Astrocyte of the cerebellum (primary cell): Measurements from ENCODE around the gene CDKAL1.

ENCODE experiments used
- DNase-seq: peaks from one replicate; pipeline ENCODE4 v3.0.0-alpha.2; 2011; ENCODE audit warnings: low read depth
- H3K4me3 ChIP-seq: 2 replicates; pipeline ENCODE4 v1.5.1; 2011; ENCODE audit warnings: mild to moderate bottlenecking, low read depth, low read length, moderate library complexity
- in situ Hi-C: cut with HindIII; loops from 2 replicates; pipeline ENCODE4 v1.10.0; 2017; ENCODE audit warnings: low sequenced_read_pairs
- TF ChIP-seq, protein P1 (sequence below): IDR thresholded peaks from 2 replicates; pipeline ENCODE4 v1.5.1; 2012; ENCODE audit warnings: low read length, low read depth, moderate library complexity, mild to moderate bottlenecking; ENCODE audit errors: missing control alignments

Gene CDKAL1

DNA sequence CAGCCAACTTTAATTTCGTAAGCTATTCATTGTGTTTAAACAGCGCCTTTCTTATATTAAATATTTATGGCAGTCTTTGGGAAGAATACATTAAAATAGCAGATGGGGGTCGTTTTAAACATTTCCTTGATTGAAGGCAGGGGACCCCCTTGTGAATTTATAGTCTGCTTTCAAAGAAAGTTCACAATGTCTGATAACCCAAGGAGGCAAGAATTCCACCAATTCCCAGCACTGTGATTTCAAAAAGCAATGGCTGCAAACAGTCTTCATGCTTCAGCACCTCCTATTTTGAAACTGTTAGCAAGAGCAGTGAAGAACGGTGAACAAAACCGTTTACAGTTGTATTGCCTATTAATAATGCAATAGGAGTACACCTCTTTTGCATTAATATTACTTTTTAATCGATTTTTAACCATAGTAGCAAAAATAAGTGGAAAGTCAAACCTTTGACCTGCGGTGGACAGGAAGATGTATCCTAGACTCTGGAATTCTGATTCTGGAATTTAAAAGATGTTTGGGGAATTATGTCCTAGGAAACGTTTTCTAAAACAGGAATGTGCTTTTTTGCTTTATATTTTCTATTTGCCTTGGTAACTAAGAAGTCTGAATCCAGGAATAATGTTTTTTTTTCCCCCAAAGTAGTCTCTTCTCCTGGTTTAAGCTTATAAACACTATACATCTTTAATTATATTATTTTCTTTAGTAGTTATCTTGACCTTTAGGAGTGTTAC is 393.0 kb downstream of the CDKAL1 start:
- H3K4me3 ChIP-seq, result no peak overlapping the region
- TF ChIP-seq, protein P1, sequence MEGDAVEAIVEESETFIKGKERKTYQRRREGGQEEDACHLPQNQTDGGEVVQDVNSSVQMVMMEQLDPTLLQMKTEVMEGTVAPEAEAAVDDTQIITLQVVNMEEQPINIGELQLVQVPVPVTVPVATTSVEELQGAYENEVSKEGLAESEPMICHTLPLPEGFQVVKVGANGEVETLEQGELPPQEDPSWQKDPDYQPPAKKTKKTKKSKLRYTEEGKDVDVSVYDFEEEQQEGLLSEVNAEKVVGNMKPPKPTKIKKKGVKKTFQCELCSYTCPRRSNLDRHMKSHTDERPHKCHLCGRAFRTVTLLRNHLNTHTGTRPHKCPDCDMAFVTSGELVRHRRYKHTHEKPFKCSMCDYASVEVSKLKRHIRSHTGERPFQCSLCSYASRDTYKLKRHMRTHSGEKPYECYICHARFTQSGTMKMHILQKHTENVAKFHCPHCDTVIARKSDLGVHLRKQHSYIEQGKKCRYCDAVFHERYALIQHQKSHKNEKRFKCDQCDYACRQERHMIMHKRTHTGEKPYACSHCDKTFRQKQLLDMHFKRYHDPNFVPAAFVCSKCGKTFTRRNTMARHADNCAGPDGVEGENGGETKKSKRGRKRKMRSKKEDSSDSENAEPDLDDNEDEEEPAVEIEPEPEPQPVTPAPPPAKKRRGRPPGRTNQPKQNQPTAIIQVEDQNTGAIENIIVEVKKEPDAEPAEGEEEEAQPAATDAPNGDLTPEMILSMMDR, result no peak
- in situ Hi-C loops, result no loop called here
- no peak for DNase-seq

DNA sequence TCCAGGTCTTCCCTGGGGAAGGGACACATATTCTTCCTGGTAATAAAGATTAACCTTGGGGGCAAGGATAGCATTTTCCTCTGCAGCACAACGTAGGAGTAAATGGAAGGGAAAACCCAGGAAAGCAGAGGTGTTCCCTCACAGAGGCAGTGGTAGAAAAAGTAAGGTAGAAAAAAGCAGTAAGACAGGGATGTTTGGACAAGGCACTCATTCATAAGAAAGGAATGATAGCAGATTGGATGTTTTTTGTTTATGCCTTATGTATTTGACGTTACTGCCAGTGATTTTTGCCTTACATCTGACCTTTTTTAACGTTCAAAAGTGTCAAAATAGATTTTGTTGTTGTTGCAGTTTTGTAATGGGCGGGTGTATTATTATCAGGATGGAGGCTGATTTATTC is 395.0 kb downstream of the CDKAL1 start:
- DNase-seq, result no peak
- TF ChIP-seq, protein P1, result no peak
- in situ Hi-C loops, result no loop called here
- H3K4me3 ChIP-seq, result no peak overlapping the region

DNA sequence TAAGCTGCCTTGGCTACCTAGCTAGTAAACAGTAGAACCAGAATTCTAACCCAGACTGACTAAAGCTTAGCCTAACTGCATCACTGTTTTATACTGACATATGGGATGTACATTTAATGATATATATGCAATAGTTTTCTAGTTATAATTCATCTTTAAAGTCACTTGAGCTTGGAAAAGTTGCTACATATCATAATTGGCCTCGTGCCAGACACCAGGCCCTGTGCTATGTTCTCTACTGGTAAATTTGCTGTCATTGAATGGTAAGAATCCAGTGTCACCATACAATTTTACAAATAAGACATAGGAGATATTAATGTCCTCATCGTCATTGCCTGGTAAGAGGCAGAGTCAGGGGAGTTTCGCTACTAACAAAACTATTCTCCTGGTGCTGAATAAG is 396.8 kb downstream of the CDKAL1 start:
- DNase-seq, result no peak
- TF ChIP-seq, protein P1, result no peak

DNA sequence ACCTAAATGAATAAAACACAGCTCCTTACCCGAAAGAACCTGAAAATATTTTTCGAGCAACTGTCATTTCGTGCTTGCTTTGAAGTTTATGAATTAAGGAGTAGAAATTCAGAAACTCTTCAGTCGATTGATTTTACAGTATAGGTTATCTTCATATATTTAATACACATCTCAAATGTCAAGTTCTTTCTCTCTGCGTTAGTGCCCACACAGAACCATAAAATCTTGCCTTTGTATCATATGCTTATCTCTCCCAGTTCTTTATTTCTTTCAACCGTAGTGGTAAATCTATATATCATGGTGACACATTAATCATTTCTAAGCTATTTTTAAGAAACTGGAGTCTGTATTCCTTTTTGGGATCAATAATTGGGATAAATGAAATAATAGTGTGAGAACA is 397.5 kb downstream of the CDKAL1 start:
- H3K4me3 ChIP-seq, result no peak overlapping the region
- TF ChIP-seq, protein P1, result no peak
- in situ Hi-C loops, result no loop called here
- no peak for DNase-seq

More for the DNA sequence above, 396.8 kb downstream of the CDKAL1 start:
- no peak overlapping the region for H3K4me3 ChIP-seq
- in situ Hi-C loops, result no loop called here

GRCh38 chr6:20932284-20932683 is 398.0 kb downstream of the CDKAL1 start:
- TF ChIP-seq, protein P1, result no peak
- H3K4me3 ChIP-seq, result no peak overlapping the region
- in situ Hi-C loops, result no loop called here
- no peak for DNase-seq

GRCh38 chr6:20933057-20933788 is 399.0 kb downstream of the CDKAL1 start:
- no peak overlapping the region for H3K4me3 ChIP-seq
- TF ChIP-seq, protein P1, result no peak
- in situ Hi-C loops, result no loop called here
- no peak for DNase-seq
